GM12878 (cell line): ENCODE results near the gene ZNF467. TPM values are rescaled to one million over a fixed set of nuclear protein-coding genes. Genes with fewer than 3 reads are reported as not detected.

Experiments used
- ATAC-seq: fragments of 200-7000 bp; cut with Tn5 transposase; 3 replicates; pipeline ENCODE4 v1.9.1; 2020; ENCODE audit warnings: mild to moderate bottlenecking, moderate library complexity
- BruUV-seq: library from RNA; stranded (reverse); fragments of 400-500 nt; replicated peaks from 2 replicates; lab custom pipeline; 2021; lab: Mats Ljungman, UMichigan
- CTCF ChIA-PET: fragments of 300-600 bp; sonication (Branson Sonifier 250); formaldehyde crosslinking; extraction: SDS; loops from one replicate; lab custom pipeline; 2021; ENCODE audit warnings: inconsistent platforms; lab: Yijun Ruan, JAX
- POLR2A ChIA-PET: fragments of 350-600 bp; formaldehyde crosslinking; extraction: SDS; loops from one replicate; lab custom pipeline; 2021; ENCODE audit warnings: inconsistent platforms; lab: Charles Lee
- RAD21 ChIA-PET: fragments of 300-600 bp; sonication (Branson Sonifier 250); formaldehyde crosslinking; loops from one replicate; lab custom pipeline; 2023; ENCODE audit warnings: antibody characterized with exemption; ENCODE audit not compliant: unreplicated experiment; lab: Charles Lee
- SMC1A ChIA-PET: fragments of 300-600 bp; sonication (Branson Sonifier 250); formaldehyde crosslinking; loops from one replicate; lab custom pipeline; 2023; ENCODE audit not compliant: unreplicated experiment, uncharacterized antibody; lab: Charles Lee
- DNase-seq: peaks from one replicate; pipeline ENCODE4 v3.0.0-alpha.2; 2011; ENCODE audit warnings: low read depth, low spot score
- FAIRE-seq: peaks from 3 replicates; lab custom pipeline; 2011; peaks lifted over from hg19 to GRCh38; lab: Jason Lieb, UNC
- H2AFZ ChIP-seq: 2 replicates; pipeline ENCODE4 v1.6.0; 2011; ENCODE audit warnings: low read depth, low read length, control low read depth; ENCODE audit not compliant: control insufficient read depth
- H3K27ac ChIP-seq: 2 replicates; pipeline ENCODE4 v1.5.1; 2011; ENCODE audit warnings: control low read depth; ENCODE audit not compliant: control insufficient read depth, insufficient read depth
- H3K27me3 ChIP-seq, 2 experiments: replicated peaks in 1 of 2; 2 replicates each; pipeline versions ENCODE4 v1.6.0 to v1.6.1; 2011; ENCODE audit warnings: low read length in 1 of 2; ENCODE audit not compliant: control insufficient read depth in 2 of 2, insufficient read depth in 2 of 2
- H3K36me3 ChIP-seq, 2 experiments: 2 replicates each; pipeline ENCODE4 v1.5.1; 2011; ENCODE audit warnings: low read length in 1 of 2; ENCODE audit not compliant: control insufficient read depth in 2 of 2, insufficient read depth in 2 of 2
- H3K4me1 ChIP-seq: 2 replicates; pipeline ENCODE4 v1.6.1; 2011; ENCODE audit warnings: mild to moderate bottlenecking, low read length, moderate library complexity, mixed read lengths; ENCODE audit not compliant: control insufficient read depth, insufficient read depth
- H3K4me2 ChIP-seq: 2 replicates; pipeline ENCODE4 v1.6.0; 2011; ENCODE audit warnings: control low read depth; ENCODE audit not compliant: control insufficient read depth, insufficient read depth
- H3K4me3 ChIP-seq: fragments of 200-600 bp; sonication (generic); 2 replicates; pipeline ENCODE4 v1.5.1; 2016
- H3K79me2 ChIP-seq: 2 replicates; pipeline ENCODE4 v1.6.0; 2011; ENCODE audit warnings: low read length; ENCODE audit not compliant: control insufficient read depth, insufficient read depth
- H3K9ac ChIP-seq: 2 replicates; pipeline ENCODE4 v1.8.0; 2011; ENCODE audit warnings: low read length, control low read depth, mixed read lengths; ENCODE audit not compliant: control insufficient read depth, insufficient read depth
- H3K9me3 ChIP-seq: replicated peaks from 3 replicates; pipeline ENCODE4 v1.5.1; 2011; ENCODE audit warnings: mild to moderate bottlenecking, low read length; ENCODE audit not compliant: control insufficient read depth, insufficient read depth
- H4K20me1 ChIP-seq: 2 replicates; pipeline ENCODE4 v1.6.0; 2011; ENCODE audit not compliant: control insufficient read depth, insufficient read depth
- MEF2A ChIP-seq: IDR thresholded peaks from 2 replicates; pipeline ENCODE4 v1.6.1; 2011; ENCODE audit warnings: low read depth, mild to moderate bottlenecking, low read length, moderate library complexity; ENCODE audit not compliant: insufficient read depth
- PAX5 ChIP-seq: IDR thresholded peaks from 2 replicates; pipeline ENCODE4 v1.6.1; 2011; ENCODE audit warnings: low read depth, low read length, borderline replicate concordance
- POLR2A ChIP-seq: IDR thresholded peaks from 2 replicates; pipeline ENCODE4 v1.6.1; 2011; ENCODE audit warnings: low read depth, mild to moderate bottlenecking, low read length
- SMAD1 ChIP-seq: fragments of 450-650 bp; IDR thresholded peaks from 2 replicates; pipeline ENCODE4 v1.6.1; 2018; ENCODE audit warnings: mild to moderate bottlenecking, low read depth; ENCODE audit not compliant: partially characterized antibody
- WRNIP1 ChIP-seq: IDR thresholded peaks from 2 replicates; pipeline ENCODE4 v1.6.1; 2011; ENCODE audit warnings: low read depth, low read length, improper control_type of control experiment, borderline replicate concordance
- ZBTB11 ChIP-seq: fragments of 450-650 bp; formaldehyde crosslinking; IDR thresholded peaks from 2 replicates; pipeline ENCODE4 v1.5.0; 2022; ENCODE audit warnings: mild to moderate bottlenecking, missing genetic modification characterization
- WGBS: methylation state at CpG from one replicate; pipeline ENCODE4 v1.1.6; 2016; ENCODE audit warnings: low lambda C conversion rate; ENCODE audit not compliant: insufficient replicate concordance, insufficient coverage; ENCODE audit errors: missing lambda C conversion rate; 5-methylcytosine and 5-hydroxymethylcytosine counted together
- in situ Hi-C: fragments of 300-500 bp; cut with MboI; formaldehyde crosslinking; loops from 9 replicates; pipeline ENCODE4 v1.14.3; 2018; ENCODE audit warnings: mixed read lengths
- intact Hi-C: fragments of 100-400 bp; cut with micrococcal nuclease; formaldehyde crosslinking; loops from one replicate; pipeline ENCODE4 v1.14.2; 2022; ENCODE audit not compliant: unreplicated experiment
- polyA plus RNA-seq, 11 experiments: library from polyadenylated mRNA; depleted of rRNA in 4 of 11; unstranded in 6 of 11; stranded (reverse) in 5 of 11; fragments of >200 nt; fragmentation: Nextera tagmentation in 4 of 11; fragmentation: Illumina TruSeq in 1 of 11; extraction: Ambion mirVana in 4 of 11; extraction: Trizol in 1 of 11; gene quantifications; 1 replicate in 1 of 11; 2 replicates in 10 of 11; pipeline versions ENCODE4 v1.2.1 to v1.2.3, GENCODE V29; 2011 to 2016; ENCODE audit warnings: inconsistent platforms in 2 of 11, missing spikeins in 2 of 11, low read depth in 1 of 11
- total RNA-seq, 4 experiments: library from RNA; depleted of rRNA in 3 of 4; stranded (reverse); fragments of >200 nt in 3 of 4; fragmentation: Illumina TruSeq in 1 of 4; extraction: Trizol in 1 of 4; gene quantifications; 2 replicates each; pipeline versions ENCODE4 v1.2.1 to v1.2.3, GENCODE V29; 2013 to 2021
- TF ChIP-seq, protein P1 (sequence below): fragments of 450-650 bp; formaldehyde crosslinking; IDR thresholded peaks from 2 replicates; pipeline ENCODE4 v1.4.0; 2022; ENCODE audit warnings: mild to moderate bottlenecking, moderate library complexity

The ZNF467 gene
- total and polyA plus RNA-seq, 10 of the 15 experiments (the other 5 are each of a cell fraction or from before 2014, with no cell fraction given) = not detected

DNA sequence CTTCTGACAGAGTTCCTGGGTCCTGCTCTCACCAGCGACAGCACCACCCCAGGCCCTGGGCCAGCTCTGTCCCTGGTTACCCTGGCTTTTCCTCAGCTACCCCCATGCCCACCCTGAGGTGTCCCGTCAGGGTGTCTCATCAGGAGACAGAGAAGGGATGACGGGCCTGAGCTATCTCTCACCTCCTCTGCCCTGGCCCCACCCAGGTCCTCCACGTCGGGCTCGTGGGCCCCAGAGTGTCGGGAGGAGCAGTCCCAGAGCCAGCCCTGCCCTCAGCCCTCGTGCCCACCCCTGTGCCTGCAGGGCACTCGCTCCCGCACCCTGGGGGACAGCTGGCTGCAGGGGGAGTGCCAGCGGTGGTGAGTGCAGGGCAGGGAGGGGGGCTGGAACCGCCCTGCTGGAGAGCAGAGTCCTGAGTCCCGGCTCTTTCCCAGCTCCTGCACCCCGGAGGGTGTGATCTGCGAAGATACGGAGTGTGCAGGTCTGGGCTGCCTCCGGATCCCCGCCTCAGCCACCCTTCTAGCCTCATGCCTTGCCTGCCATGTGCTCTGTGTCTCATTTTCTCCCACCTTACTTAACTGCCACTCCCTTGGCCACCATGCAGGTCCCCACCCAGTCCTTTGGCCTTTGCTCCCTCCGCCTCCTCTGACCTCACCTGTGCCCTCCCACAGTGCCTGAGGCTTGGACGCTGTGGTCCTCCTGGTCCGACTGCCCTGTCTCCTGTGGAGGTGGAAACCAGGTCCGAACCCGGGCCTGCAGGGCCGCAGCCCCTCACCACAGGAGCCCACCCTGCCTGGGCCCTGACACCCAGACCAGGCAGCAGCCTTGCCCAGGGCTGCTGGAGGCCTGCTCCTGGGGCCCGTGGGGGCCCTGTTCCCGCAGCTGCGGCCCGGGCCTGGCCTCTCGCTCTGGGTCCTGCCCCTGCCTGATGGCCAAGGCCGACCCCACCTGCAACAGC lies 48.1 kb upstream of the ZNF467 start (continued):
- TF ChIP-seq, protein P1, sequence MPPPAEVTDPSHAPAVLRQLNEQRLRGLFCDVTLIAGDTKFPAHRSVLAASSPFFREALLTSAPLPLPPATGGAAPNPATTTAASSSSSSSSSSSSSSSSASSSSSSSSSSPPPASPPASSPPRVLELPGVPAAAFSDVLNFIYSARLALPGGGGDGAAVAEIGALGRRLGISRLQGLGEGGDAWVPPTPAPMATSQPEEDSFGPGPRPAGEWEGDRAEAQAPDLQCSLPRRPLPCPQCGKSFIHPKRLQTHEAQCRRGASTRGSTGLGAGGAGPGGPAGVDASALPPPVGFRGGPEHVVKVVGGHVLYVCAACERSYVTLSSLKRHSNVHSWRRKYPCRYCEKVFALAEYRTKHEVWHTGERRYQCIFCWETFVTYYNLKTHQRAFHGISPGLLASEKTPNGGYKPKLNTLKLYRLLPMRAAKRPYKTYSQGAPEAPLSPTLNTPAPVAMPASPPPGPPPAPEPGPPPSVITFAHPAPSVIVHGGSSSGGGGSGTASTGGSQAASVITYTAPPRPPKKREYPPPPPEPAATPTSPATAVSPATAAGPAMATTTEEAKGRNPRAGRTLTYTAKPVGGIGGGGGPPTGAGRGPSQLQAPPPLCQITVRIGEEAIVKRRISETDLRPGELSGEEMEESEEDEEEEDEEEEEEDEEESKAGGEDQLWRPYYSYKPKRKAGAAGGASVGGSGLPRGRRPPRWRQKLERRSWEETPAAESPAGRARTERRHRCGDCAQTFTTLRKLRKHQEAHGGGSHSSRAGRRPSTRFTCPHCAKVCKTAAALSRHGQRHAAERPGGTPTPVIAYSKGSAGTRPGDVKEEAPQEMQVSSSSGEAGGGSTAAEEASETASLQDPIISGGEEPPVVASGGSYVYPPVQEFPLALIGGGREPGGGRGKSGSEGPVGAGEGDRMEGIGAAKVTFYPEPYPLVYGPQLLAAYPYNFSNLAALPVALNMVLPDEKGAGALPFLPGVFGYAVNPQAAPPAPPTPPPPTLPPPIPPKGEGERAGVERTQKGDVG (CRISPR knock-in tag) = no peak
- no peak for TF ChIP-seq MEF2A

DNA sequence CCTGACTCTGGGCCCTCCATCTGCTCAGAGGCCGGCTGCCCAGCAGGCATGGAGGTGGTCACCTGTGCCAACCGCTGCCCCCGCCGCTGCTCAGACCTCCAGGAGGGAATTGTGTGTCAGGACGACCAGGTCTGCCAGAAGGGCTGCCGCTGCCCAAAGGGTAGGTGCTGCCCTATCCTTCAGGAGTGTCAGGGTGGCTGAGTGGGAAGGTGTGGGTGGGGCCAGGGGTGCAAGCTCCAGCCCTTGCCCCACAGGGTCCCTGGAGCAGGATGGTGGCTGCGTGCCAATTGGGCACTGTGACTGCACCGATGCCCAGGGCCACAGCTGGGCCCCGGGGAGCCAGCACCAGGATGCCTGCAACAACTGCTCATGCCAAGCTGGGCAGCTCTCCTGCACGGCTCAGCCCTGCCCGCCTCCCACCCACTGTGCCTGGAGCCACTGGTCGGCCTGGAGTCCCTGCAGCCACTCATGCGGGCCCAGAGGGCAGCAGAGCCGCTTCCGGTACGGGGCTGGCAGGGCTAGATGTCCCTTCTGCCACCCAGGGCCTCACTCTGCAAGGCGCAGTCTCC lies 47.3 kb upstream of the ZNF467 start:
- no peak overlapping the region for H3K27ac ChIP-seq
- 51% methylated on average over 17 of the region's 17 CpGs for WGBS
- in situ Hi-C loops = no loop called here
- ChIA-PET CTCF (no interaction called here), SMC1A (no interaction called here), POLR2A (no interaction called here), RAD21 (no interaction called here)
- H4K20me1 ChIP-seq = no peaks in the 10 kb centered on the region
- no peaks in the 10 kb centered on the region for H3K9me3 ChIP-seq
- no peaks in the 10 kb centered on the region for H3K79me2 ChIP-seq
- no peaks in the 10 kb centered on the region for H3K36me3 ChIP-seq
- TF ChIP-seq WRNIP1 (no peak), ZBTB11 (no peak), SMAD1 (no peak), PAX5 (no peak), POLR2A (no peak)
- no peak overlapping the region for H3K4me3 ChIP-seq
- intact Hi-C loops = no loop called here
- no peak overlapping the region for H3K4me2 ChIP-seq
- FAIRE-seq = no peak
- no peak overlapping the region for H2AFZ ChIP-seq
- no peak overlapping the region for H3K9ac ChIP-seq
- no peaks in the 10 kb centered on the region for H3K4me1 ChIP-seq
- no peak for DNase-seq
- no TSS peak for BruUV-seq
- no peak for ATAC-seq
- H3K27me3 ChIP-seq = peaks cover 0 to 2% of the 10 kb centered on the region in 2 experiments; a peak in 2 of 4 replicates
